ENCODE data around the gene SMAD6. TPM values are rescaled to one million over a fixed set of nuclear protein-coding genes. Genes with fewer than 3 reads are reported as not detected.
A peak's percentile ranks its signal among the peaks of the same experiment; 100 is the strongest.

Gene SMAD6
- total and polyA plus RNA-seq, 9 of the 15 experiments (the other 6 are each of a cell fraction or from before 2014, with no cell fraction given): 0.10 to 15.5 (median 3.7) TPM

GRCh38 chr15:66661432-66662096 is 40.5 kb upstream of the SMAD6 start (continued):
- TF ChIP-seq MGA (IDR thresholded peaks at IDR 0.05): peak; percentile 23
- no peak for TF ChIP-seq RBM22 (IDR thresholded peaks at IDR 0.05; ENCODE audit: low read depth, low read length, poor library complexity, severe bottlenecking)
- TF ChIP-seq, protein P1, sequence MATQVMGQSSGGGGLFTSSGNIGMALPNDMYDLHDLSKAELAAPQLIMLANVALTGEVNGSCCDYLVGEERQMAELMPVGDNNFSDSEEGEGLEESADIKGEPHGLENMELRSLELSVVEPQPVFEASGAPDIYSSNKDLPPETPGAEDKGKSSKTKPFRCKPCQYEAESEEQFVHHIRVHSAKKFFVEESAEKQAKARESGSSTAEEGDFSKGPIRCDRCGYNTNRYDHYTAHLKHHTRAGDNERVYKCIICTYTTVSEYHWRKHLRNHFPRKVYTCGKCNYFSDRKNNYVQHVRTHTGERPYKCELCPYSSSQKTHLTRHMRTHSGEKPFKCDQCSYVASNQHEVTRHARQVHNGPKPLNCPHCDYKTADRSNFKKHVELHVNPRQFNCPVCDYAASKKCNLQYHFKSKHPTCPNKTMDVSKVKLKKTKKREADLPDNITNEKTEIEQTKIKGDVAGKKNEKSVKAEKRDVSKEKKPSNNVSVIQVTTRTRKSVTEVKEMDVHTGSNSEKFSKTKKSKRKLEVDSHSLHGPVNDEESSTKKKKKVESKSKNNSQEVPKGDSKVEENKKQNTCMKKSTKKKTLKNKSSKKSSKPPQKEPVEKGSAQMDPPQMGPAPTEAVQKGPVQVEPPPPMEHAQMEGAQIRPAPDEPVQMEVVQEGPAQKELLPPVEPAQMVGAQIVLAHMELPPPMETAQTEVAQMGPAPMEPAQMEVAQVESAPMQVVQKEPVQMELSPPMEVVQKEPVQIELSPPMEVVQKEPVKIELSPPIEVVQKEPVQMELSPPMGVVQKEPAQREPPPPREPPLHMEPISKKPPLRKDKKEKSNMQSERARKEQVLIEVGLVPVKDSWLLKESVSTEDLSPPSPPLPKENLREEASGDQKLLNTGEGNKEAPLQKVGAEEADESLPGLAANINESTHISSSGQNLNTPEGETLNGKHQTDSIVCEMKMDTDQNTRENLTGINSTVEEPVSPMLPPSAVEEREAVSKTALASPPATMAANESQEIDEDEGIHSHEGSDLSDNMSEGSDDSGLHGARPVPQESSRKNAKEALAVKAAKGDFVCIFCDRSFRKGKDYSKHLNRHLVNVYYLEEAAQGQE (IDR thresholded peaks at IDR 0.05; ENCODE audit: borderline replicate concordance): no peak
- TF ChIP-seq, protein P1 (CRISPR knock-in tag; IDR thresholded peaks at IDR 0.05; ENCODE audit: low read depth): peak; percentile 68; the same call in 1 of the 2 replicates
- TF ChIP-seq EP300 (IDR thresholded peaks at IDR 0.05; ENCODE audit: low read length): peak; percentile 89

Data from K562 (cell line).